ENCODE data around the gene RELA. TPM values are rescaled to one million over a fixed set of nuclear protein-coding genes. Genes with fewer than 3 reads are reported as not detected.

The RELA gene
- total RNA-seq, 1 experiment from 2014 or later = 99.3 TPM

DNA sequence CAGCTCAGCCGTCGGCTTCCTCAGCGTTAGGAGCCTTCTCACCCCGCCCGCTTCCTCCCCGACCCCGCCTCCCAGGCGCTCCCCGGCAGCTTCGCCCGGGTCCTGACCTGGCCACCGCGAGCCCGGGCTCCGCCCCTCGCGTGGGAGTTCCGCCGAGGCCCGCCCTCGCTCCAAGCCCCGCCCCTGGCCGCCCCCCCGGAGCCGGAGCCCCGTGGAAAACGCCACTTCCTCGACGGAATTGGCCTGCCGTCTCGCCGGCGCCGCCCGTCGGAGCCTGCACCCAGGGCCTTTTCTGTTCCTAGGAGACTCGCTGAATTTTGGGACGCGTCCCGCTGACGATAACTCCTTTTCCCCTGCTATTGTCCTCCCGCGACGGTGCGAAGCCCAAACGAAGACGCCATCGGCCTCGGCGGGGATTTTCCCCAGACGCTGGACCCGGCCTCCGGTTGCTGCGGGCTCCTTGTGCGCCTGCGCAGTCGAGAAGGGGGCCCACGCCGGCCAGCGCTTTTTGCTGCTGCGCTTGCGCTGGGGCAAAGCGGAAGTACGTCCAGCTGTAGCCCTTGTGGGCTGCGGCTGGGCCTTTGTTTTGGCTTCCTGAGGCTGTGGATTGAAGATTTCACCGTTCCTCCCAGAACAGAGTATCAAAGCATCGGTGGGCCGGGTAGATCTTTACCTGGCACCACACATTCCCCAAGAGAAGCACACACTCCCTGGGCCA lies 10.0 kb downstream of the RELA start:
- TSS peak; percentile 86 for BruUV-seq (replicated peaks)
- CTCF ChIA-PET = no interaction called here

DNA sequence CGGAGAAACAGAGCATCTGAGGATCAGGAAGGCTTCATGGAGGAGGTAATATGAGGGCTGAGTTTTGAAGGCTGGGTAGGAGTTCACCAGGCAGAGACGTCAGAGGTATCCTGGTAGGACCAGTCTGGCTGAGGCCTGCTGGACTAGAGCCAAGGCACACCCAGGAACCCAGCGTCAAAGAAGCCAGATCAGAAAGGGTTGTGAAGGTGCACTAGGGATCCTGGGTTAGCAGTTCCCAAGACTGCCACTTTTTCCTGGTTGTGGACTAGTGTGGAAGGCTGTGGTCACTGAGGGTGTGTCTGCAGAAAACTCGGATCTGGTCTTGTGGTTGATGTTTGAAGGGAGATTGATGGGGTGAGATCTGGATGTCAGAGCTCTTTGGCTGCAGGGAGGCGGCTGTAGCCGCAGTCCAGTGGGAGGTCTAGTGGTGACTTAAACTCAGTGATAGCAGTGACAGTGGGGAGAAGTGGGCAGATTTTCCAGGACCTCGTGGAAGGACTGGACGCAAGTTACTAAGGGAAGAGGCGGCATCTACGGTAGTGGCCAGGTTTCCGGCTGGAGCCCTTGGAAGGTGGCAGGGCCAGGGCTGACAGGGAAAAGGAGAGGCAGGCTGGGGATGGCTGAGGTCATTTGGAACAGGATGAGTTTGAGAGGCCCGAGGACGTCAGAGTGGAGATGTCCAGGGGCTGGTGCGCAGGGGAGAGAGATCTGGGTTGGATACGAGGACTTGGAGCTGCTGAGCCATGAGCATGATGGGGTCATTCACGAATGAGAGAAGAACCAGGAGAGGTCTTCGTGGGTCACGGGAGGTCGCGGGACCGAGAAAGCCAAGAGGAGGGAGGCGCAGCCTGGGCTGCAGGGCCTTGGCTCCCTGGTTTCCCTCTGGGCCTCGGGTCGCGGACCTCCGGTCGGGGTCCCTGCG lies 10.9 kb downstream of the RELA start:
- ChIA-PET CTCF (no interaction called here), POLR2A (ENCODE audit: low non-redundant PET) (no interaction called here)

More for the DNA sequence above, 10.0 kb downstream of the RELA start:
- intact Hi-C loops (cut with micrococcal nuclease; ENCODE audit: unreplicated experiment) = no loop called here
- DNase-seq (ENCODE audit: low spot score) = peak; percentile 97
- no peaks in the 10 kb centered on the region for H3K9me3 ChIP-seq (ENCODE audit: low read depth, low read length, poor library complexity, severe bottlenecking)
- no peaks in the 10 kb centered on the region for H3K27me3 ChIP-seq (replicated peaks; ENCODE audit: insufficient read depth, low read depth, low read length, poor library complexity)
- TF ChIP-seq, protein P1, sequence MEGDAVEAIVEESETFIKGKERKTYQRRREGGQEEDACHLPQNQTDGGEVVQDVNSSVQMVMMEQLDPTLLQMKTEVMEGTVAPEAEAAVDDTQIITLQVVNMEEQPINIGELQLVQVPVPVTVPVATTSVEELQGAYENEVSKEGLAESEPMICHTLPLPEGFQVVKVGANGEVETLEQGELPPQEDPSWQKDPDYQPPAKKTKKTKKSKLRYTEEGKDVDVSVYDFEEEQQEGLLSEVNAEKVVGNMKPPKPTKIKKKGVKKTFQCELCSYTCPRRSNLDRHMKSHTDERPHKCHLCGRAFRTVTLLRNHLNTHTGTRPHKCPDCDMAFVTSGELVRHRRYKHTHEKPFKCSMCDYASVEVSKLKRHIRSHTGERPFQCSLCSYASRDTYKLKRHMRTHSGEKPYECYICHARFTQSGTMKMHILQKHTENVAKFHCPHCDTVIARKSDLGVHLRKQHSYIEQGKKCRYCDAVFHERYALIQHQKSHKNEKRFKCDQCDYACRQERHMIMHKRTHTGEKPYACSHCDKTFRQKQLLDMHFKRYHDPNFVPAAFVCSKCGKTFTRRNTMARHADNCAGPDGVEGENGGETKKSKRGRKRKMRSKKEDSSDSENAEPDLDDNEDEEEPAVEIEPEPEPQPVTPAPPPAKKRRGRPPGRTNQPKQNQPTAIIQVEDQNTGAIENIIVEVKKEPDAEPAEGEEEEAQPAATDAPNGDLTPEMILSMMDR (conservative IDR thresholded peaks at IDR 0.05; ENCODE audit: low read depth, low read length) = no peak
- TF ChIP-seq EZH2 (IDR thresholded peaks at IDR 0.05; ENCODE audit: borderline replicate concordance, low read depth, low read length, poor library complexity, severe bottlenecking) = no peak
- peaks cover 35% of the 10 kb centered on the region for H3K36me3 ChIP-seq (ENCODE audit: insufficient read depth, low read length, poor library complexity, severe bottlenecking)
- POLR2A ChIA-PET (ENCODE audit: low non-redundant PET) = interaction anchor here (0.6 to 0.8 kb wide), 3 partner anchors 8 to 97 kb away, joined by 3 to 15 read pairs (median 11); partner anchors contain the start of gene EHBP1L1
- H3K4me1 ChIP-seq (ENCODE audit: insufficient read depth, low read length, poor library complexity, severe bottlenecking) = peaks cover 11% of the 10 kb centered on the region
- H3K27ac ChIP-seq (ENCODE audit: low read depth, low read length, poor library complexity, severe bottlenecking) = peak overlapping the region; percentile 91
- H3K4me3 ChIP-seq (ENCODE audit: low read depth, low read length, poor library complexity, severe bottlenecking) = peak overlapping the region; percentile 50

DNA sequence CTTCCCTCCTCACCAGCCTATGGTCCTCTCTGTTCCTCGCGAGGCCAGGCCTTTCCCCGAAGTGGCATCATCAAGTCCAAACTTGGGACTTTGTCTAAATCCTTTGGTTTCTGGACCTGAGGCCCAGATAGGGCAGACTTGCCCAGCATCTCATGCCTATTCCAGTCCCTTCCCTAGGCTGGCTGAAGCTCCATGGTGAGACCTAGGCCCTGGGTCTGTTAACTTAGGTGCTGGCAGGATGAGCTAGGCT lies 11.5 kb downstream of the RELA start:
- Histone ChIP-seq H3K9me3 (ENCODE audit: low read depth, low read length, poor library complexity, severe bottlenecking) (no peaks in the 10 kb centered on the region), H3K4me3 (ENCODE audit: low read depth, low read length, poor library complexity, severe bottlenecking) (no peak overlapping the region), H3K27me3 (replicated peaks; ENCODE audit: insufficient read depth, low read depth, low read length, poor library complexity) (no peaks in the 10 kb centered on the region), H3K4me1 (ENCODE audit: insufficient read depth, low read length, poor library complexity, severe bottlenecking) (peaks cover 11% of the 10 kb centered on the region), H3K36me3 (ENCODE audit: insufficient read depth, low read length, poor library complexity, severe bottlenecking) (peaks cover 24% of the 10 kb centered on the region), H3K27ac (ENCODE audit: low read depth, low read length, poor library complexity, severe bottlenecking) (no peak overlapping the region)
- intact Hi-C loops (cut with micrococcal nuclease; ENCODE audit: unreplicated experiment) = no loop called here
- no peak for DNase-seq (ENCODE audit: low spot score)
- ChIA-PET CTCF (no interaction called here), POLR2A (ENCODE audit: low non-redundant PET) (no interaction called here)
- no TSS peak for BruUV-seq (replicated peaks)
- no peak for TF ChIP-seq EZH2 (IDR thresholded peaks at IDR 0.05; ENCODE audit: borderline replicate concordance, low read depth, low read length, poor library complexity, severe bottlenecking)
- TF ChIP-seq, protein P1 (conservative IDR thresholded peaks at IDR 0.05; ENCODE audit: low read depth, low read length) = no peak

More for the DNA sequence above, 10.9 kb downstream of the RELA start:
- Histone ChIP-seq H3K4me1 (ENCODE audit: insufficient read depth, low read length, poor library complexity, severe bottlenecking) (peaks cover 11% of the 10 kb centered on the region), H3K27me3 (replicated peaks; ENCODE audit: insufficient read depth, low read depth, low read length, poor library complexity) (no peaks in the 10 kb centered on the region), H3K4me3 (ENCODE audit: low read depth, low read length, poor library complexity, severe bottlenecking) (peak overlapping the region; percentile 50), H3K36me3 (ENCODE audit: insufficient read depth, low read length, poor library complexity, severe bottlenecking) (peaks cover 27% of the 10 kb centered on the region), H3K9me3 (ENCODE audit: low read depth, low read length, poor library complexity, severe bottlenecking) (no peaks in the 10 kb centered on the region), H3K27ac (ENCODE audit: low read depth, low read length, poor library complexity, severe bottlenecking) (peak overlapping the region; percentile 91)
- BruUV-seq (replicated peaks) = no TSS peak
- TF ChIP-seq, protein P1 (conservative IDR thresholded peaks at IDR 0.05; ENCODE audit: low read depth, low read length) = no peak
- TF ChIP-seq EZH2 (IDR thresholded peaks at IDR 0.05; ENCODE audit: borderline replicate concordance, low read depth, low read length, poor library complexity, severe bottlenecking) = no peak
- no peak for DNase-seq (ENCODE audit: low spot score)
- intact Hi-C loops (cut with micrococcal nuclease; ENCODE audit: unreplicated experiment) = no loop called here
